GM12874 (cell line): Measurements from ENCODE around the gene PRMT2.

Experiments used
- TF ChIP-seq, protein P1 (sequence below): IDR thresholded peaks from 2 replicates; pipeline ENCODE4 v1.5.1; 2011; ENCODE audit warnings: low read depth, mild to moderate bottlenecking, control low read depth, low read length, moderate library complexity; ENCODE audit not compliant: insufficient read depth

Gene PRMT2

DNA sequence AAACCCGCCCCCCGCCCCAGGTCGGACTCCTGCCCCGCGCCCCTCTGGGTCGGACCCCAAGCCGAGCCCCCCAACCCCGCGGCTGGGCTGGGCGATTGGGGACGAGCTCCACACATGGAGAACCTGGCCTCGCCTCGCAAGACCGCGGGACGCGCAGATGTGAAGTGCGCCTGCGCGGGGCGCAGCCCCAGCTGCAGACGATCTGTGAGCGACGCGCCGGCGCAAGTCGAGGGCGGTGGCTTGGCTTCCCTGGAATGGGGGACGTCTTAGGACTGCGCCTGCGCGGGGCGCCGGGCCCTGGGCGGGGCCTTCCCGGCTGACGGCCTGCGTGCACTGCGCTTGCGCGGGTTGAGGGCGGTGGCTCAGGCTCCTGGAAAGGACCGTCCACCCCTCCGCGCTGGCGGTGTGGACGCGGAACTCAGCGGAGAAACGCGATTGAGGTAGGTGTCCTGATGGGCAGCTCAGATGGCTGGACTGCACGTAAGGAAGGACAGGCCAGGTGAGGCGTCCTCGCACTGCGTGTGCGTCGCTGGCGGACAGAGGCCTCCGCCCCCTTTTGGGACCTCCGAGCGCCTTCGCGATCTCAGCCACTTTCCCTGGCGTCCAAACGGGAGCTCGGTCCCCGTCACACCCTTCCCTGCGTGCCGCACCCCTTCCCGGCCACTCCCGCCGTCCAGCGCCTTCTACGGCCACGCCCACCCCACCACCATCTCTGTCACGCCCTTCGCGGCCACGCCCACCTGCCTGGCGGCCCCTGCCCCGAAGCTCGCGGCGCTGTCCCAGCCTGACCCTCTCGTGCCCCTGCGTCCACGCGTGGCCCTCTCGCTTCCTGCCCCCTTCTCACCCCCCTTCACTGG is at the start of gene PRMT2:
TSS of gene PRMT2 (plus strand) at position 351 of the 857 bp plus-strand sequence. CDS start 1,278 bp downstream, outside the sequence.
- TF ChIP-seq, protein P1, sequence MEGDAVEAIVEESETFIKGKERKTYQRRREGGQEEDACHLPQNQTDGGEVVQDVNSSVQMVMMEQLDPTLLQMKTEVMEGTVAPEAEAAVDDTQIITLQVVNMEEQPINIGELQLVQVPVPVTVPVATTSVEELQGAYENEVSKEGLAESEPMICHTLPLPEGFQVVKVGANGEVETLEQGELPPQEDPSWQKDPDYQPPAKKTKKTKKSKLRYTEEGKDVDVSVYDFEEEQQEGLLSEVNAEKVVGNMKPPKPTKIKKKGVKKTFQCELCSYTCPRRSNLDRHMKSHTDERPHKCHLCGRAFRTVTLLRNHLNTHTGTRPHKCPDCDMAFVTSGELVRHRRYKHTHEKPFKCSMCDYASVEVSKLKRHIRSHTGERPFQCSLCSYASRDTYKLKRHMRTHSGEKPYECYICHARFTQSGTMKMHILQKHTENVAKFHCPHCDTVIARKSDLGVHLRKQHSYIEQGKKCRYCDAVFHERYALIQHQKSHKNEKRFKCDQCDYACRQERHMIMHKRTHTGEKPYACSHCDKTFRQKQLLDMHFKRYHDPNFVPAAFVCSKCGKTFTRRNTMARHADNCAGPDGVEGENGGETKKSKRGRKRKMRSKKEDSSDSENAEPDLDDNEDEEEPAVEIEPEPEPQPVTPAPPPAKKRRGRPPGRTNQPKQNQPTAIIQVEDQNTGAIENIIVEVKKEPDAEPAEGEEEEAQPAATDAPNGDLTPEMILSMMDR: no peak

DNA sequence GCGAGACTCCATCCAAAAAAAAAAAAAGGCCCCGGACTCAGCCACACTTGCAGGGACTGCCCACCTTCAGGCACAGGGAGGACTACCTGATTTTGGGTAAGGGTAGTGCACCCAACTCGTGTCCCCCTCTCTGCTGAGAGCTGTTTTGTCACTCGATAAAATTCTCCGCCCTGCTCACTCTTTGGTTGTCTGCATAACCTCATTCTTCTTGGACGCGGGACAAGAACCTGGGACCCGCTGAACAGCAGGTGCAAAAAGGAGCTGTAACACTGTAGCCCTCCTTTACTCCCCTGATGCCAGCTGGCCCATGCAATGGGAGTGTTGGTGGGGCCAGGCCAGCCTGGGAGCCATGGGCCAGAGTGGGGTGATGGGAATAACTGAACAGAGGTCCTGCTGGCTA is 41.2 kb upstream of the PRMT2 start:
- TF ChIP-seq, protein P1: no peak

DNA sequence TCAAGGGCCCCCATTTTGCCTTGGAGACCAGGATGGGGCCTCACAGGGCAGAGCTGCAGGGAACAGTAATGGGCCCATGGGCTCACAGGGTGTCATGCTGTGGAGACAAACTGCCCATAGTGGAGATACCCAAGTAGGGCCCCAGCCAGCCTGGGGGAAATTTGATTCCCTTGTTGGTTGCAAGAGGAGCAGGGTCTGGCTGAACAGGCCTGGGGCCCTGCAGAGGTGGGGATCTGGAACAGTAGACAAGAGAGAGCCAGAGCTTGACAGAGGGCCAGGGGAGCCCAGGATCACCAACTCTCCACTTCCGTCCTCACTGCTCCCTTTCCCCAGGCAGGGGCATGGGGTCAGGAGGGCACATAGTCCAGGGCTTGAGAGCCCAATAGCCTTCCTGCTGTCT is 39.3 kb upstream of the PRMT2 start:
- TF ChIP-seq, protein P1: no peak

DNA sequence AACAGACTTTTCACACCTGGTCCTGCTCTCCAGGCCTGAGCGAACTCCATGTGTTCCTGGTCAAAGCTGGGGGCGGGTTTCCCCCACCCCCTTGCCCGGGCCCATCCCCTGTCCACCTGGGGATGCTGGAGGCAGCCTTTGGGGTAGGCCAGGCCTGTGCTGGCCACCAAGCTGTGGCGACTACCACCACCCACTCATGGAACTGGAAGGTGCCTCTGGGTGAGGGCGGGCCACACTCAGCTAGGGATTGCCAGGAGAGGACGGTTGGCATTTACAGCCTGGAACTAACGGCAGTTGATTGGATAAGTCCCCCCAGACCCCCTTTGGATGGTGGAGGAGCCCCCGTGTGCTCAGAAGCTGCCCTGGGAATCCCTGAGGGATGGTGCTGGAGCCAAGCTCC is 38.4 kb upstream of the PRMT2 start:
- TF ChIP-seq, protein P1: no peak

DNA sequence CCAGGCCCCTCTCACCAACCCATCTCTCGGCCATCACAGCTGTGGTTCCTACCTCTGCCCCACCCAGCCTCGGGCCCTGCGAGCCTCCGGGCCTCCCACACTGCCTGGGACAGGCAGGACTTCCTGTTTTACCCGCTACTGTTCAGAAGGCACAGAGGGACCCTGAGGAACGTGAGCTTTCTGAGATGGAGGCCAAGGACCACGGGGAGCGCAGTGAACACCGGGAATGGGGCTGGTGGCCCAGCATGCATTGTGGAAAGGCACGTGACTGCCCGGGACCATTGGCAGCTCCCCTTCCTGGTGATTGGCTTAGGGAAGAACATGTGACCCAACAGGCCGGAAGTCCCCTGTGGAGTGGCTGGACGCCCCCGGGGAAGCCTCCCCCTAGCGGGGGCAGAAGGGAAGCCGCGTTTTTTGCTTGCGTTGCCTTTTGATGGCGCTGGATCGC is 37.6 kb upstream of the PRMT2 start:
- TF ChIP-seq, protein P1: no peak

DNA sequence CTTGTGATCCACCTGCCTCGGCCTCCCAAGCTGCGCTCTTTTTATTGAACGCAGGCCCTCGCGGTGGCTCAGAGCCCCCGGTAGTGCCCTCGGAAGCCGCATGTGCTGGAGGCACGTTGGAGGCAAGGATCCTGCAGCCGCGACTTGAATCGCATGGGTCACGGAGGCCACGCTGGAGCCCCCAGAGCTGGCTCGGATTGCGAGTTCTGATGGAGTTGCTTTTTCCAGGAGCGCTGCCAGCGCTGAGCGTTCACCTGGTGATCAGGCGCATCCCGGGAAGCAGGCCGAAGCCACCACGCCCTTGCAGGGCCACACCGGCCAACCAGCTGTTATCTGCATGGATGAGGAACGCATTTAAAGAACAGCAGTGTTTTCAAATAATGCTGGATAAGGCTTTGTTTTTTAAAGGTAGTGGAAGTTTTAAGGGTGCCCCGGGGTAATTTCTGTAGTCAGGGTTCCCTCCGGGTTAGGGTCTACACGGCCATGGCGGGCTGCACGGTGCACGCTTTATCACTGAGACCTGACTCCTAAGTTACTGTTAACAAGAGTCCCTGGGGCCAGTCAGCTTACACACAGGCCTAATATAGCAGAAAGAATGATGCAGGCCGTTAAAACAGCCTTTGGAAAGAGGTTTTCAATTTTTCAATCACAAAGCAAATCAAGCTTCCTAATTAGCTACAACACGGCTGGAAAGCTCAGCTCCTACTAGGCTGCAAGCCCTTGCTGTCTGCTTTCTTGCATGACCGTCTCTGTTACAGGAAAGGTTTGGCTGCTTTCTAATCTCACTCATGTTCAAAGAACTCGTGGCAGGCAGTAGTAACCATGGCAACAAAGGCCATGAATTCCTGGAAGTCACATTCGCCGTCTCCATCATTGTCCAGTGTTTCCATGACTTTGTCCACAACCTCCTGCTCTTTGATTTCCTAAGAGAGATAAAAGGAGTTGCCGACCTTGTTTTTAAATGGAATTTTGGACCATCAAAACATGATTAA is 36.6 kb upstream of the PRMT2 start:
- TF ChIP-seq, protein P1: no peak

DNA sequence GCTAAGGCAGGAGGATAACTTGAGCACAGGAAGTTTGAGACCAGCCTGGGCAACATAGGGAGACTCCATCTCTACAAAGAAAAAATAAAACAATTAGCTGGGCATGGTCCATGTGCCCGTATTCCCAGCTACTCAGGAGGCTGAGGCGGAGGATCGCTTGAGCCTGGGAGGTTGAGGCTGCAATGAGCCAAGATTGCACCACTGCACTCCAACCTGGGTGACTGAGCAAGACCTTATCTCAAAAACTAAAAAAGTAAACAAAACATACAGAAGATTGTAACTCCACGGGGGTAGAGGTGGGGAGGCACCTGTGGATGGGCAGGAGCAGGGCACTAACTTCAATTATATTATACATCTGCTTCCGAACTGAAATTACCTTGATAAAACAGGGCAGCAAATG is 35.2 kb upstream of the PRMT2 start:
- TF ChIP-seq, protein P1: no peak
